GM12865 (cell line): Measurements from ENCODE around the gene DOK6.
A peak's percentile ranks its signal among the peaks of the same experiment; 100 is the strongest.

Source experiments
- DNase-seq: peaks from one replicate; pipeline ENCODE4 v3.0.0; 2010; ENCODE audit warnings: low read depth
- H3K4me3 ChIP-seq: 2 replicates; pipeline ENCODE4 v1.5.1; 2011; ENCODE audit warnings: mild to moderate bottlenecking, low read depth, low read length, control low read depth
- CTCF ChIP-seq: IDR thresholded peaks from 2 replicates; pipeline ENCODE4 v1.5.1; 2011; ENCODE audit warnings: low read length, control low read depth, low read depth, inconsistent platforms; ENCODE audit not compliant: insufficient read depth; ENCODE audit errors: missing control alignments

DOK6 gene

DNA sequence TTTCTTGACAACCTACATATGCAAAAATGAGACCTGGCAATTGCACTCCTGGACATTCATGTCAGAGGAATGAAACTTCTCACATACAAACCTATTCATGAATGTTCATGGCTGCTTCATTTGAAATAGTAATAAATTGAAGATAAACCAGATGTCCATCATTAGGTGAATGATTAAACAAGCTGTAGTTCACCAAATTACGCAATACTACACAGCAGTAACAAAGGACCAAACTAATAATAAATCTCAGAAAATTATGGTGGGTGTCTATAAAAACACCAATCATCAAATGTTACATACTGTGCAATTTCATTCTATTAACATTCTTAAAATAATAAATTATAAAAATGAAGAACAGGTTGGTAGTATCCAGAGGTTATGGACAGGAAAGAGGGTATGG is 13.5 kb downstream of the DOK6 start:
- TF ChIP-seq CTCF: no peak
- no peak overlapping the region for H3K4me3 ChIP-seq
- no peak for DNase-seq

- no peak for DNase-seq
- TF ChIP-seq CTCF: no peak
- H3K4me3 ChIP-seq: no peak overlapping the region
These were observed 32.2 kb downstream of the DOK6 start for GRCh38 chr18:69432847-69433246.

- no peak for DNase-seq
- TF ChIP-seq CTCF: no peak
- H3K4me3 ChIP-seq: no peak overlapping the region
These were observed 34.3 kb downstream of the DOK6 start for GRCh38 chr18:69435000-69435399.

DNA sequence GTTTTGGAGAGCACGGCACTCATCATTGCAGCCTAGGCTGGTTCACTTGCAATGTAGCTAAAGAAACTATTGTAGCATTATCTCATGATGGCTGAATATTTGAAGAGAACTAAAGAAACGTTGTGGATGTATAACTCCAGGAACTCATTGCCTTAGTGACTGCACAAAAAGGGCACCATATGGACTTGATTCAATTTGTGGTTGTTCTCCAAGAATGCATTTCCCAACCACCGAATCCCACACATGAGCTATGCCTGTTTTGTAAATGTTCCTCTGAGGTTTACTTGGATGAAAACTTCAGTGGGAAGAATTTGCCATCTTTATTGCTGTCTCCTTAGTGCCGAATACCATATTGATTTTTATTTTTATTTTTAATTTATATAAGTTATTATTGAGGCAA is 43.5 kb downstream of the DOK6 start:
- DNase-seq: no peak
- TF ChIP-seq CTCF: no peak

GRCh38 chr18:69447886-69448285 is 47.2 kb downstream of the DOK6 start:
- no peak for TF ChIP-seq CTCF
- H3K4me3 ChIP-seq: no peak overlapping the region
- DNase-seq: no peak

More for the DNA sequence above, 43.5 kb downstream of the DOK6 start:
- no peak overlapping the region for H3K4me3 ChIP-seq

- DNase-seq: no peak
- H3K4me3 ChIP-seq: no peak overlapping the region
- no peak for TF ChIP-seq CTCF
These were observed 54.4 kb downstream of the DOK6 start for GRCh38 chr18:69455125-69455524.

- DNase-seq: peak; percentile 3
- no peak overlapping the region for H3K4me3 ChIP-seq
- TF ChIP-seq CTCF: no peak
These were observed 68.8 kb downstream of the DOK6 start for GRCh38 chr18:69469444-69469919.
